GM10266 (cell line): ENCODE data around the gene GPR15LG.

Experiments used
- DNase-seq: peaks from one replicate; pipeline ENCODE4 v3.0.0; 2012; ENCODE audit errors: extremely low spot score
- TF ChIP-seq, protein P1 (sequence below): IDR thresholded peaks from 2 replicates; pipeline ENCODE4 v1.5.1; 2012; ENCODE audit warnings: mild to moderate bottlenecking, low read depth; ENCODE audit not compliant: control insufficient read depth, insufficient read depth; ENCODE audit errors: missing control alignments

The GPR15LG gene

DNA sequence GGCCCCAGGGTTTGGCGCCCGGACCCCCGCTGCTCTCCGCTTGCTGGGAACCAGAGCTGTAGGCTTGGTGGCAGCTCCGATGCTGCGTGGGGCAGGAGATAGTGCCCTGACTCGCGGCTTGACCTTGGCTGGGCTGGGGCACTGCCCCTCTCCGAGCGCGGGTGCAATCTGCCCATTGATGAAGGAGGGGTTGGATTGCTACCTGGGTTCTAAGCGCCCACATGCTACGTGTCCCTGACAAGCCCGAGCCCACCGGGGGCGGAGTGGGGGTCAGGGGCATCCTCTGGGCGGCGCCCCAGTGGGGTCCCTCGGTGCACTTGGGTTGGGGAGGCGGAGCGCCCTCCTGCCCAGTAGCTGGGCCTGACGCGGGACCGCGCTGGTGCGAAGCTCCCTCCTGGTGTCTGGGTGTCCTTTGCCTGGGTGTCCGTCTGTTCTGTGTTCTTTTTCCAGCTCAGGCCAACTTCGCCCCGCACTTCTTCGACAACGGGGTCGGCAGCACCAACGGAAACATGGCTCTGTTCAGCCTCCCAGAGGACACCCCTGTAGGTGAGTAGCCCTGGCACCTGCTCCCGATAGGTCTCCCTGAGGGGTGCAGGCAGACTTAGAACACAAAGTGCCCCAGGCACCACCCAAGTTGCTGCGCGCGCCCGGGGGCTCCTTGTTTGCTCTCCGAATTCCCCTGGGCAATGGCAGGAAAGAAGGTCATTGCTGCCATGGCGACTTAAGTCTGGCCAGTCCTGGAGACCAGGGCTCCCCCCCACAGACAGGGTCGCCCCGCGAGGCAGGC is 21.6 kb downstream of the GPR15LG start:
- TF ChIP-seq, protein P1, sequence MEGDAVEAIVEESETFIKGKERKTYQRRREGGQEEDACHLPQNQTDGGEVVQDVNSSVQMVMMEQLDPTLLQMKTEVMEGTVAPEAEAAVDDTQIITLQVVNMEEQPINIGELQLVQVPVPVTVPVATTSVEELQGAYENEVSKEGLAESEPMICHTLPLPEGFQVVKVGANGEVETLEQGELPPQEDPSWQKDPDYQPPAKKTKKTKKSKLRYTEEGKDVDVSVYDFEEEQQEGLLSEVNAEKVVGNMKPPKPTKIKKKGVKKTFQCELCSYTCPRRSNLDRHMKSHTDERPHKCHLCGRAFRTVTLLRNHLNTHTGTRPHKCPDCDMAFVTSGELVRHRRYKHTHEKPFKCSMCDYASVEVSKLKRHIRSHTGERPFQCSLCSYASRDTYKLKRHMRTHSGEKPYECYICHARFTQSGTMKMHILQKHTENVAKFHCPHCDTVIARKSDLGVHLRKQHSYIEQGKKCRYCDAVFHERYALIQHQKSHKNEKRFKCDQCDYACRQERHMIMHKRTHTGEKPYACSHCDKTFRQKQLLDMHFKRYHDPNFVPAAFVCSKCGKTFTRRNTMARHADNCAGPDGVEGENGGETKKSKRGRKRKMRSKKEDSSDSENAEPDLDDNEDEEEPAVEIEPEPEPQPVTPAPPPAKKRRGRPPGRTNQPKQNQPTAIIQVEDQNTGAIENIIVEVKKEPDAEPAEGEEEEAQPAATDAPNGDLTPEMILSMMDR = no peak
- DNase-seq = no peak

GRCh38 chr10:84196083-84196482 is 22.5 kb downstream of the GPR15LG start:
- TF ChIP-seq, protein P1 = no peak
- no peak for DNase-seq

GRCh38 chr10:84196941-84197340 is 23.3 kb downstream of the GPR15LG start:
- TF ChIP-seq, protein P1 = no peak
- no peak for DNase-seq

- TF ChIP-seq, protein P1 = no peak
- no peak for DNase-seq
Measured at GRCh38 chr10:84197643-84198042, 24.0 kb downstream of the GPR15LG start.

GRCh38 chr10:84198206-84198915 is 24.8 kb downstream of the GPR15LG start:
- TF ChIP-seq, protein P1 = no peak
- DNase-seq = no peak

GRCh38 chr10:84200537-84201243 is 27.1 kb downstream of the GPR15LG start:
- TF ChIP-seq, protein P1 = no peak
- no peak for DNase-seq
